ENCODE measurements around the gene CUX1. TPM values are rescaled to one million over a fixed set of nuclear protein-coding genes. Genes with fewer than 3 reads are reported as not detected.

The CUX1 gene
- total RNA-seq, 2 experiments from 2014 or later = 35.6 to 38.0 TPM

DNA sequence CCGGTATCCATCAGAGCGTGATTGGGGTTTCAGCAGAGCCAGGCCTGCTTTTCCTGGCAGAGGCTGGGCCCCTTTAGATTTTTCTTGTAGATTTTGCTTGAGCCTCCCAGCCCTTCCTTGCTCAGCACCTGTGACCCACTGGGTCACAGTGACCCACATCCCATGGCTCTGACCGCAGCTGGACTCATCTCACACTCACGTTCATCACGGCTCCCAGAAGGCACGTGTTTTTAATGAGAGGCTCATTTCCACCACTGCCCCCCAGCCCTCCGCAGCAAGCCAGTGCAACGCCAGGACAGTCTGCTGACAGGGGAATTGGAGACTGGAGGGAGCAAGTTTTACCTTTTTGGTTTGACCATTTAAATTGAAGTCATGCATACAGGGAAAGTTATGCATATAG lies 155.7 kb downstream of the CUX1 start:
- no peak for DNase-seq
- POLR2A ChIA-PET = no interaction called here
- intact Hi-C loops (cut with DNase I, micrococcal nuclease) = no loop called here
- no peak overlapping the region for H3K4me3 ChIP-seq (ENCODE audit: low read length)
- Mint-ChIP-seq H3K4me3 (no peak overlapping the region), H3K36me3 (ENCODE audit: low read depth) (no peaks in the 10 kb centered on the region), H3K9me3 (no peaks in the 10 kb centered on the region), H3K27me3 (no peaks in the 10 kb centered on the region), H3K27ac (no peak overlapping the region), H3K4me1 (ENCODE audit: low read depth) (peaks cover 3% of the 10 kb centered on the region)
- peaks cover 0 to 12% of the 10 kb centered on the region in 2 experiments for H3K9me3 ChIP-seq (ENCODE audit: control insufficient read depth in 1 of 2, insufficient read depth in 1 of 2, low read length in 2 of 2)
- CTCF ChIA-PET = no interaction called here
- no peak overlapping the region for H3K27ac ChIP-seq (ENCODE audit: low read depth in 1 of 2, low read length in 2 of 2)
- no peaks in the 10 kb centered on the region for H3K4me1 ChIP-seq (ENCODE audit: insufficient read depth, low read length)
- TF ChIP-seq, protein P1, sequence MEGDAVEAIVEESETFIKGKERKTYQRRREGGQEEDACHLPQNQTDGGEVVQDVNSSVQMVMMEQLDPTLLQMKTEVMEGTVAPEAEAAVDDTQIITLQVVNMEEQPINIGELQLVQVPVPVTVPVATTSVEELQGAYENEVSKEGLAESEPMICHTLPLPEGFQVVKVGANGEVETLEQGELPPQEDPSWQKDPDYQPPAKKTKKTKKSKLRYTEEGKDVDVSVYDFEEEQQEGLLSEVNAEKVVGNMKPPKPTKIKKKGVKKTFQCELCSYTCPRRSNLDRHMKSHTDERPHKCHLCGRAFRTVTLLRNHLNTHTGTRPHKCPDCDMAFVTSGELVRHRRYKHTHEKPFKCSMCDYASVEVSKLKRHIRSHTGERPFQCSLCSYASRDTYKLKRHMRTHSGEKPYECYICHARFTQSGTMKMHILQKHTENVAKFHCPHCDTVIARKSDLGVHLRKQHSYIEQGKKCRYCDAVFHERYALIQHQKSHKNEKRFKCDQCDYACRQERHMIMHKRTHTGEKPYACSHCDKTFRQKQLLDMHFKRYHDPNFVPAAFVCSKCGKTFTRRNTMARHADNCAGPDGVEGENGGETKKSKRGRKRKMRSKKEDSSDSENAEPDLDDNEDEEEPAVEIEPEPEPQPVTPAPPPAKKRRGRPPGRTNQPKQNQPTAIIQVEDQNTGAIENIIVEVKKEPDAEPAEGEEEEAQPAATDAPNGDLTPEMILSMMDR (IDR thresholded peaks at IDR 0.05) = no peak
- H3K27me3 ChIP-seq (ENCODE audit: control insufficient read depth in 1 of 2, insufficient read depth in 2 of 2, low read length in 2 of 2) = no peaks in the 10 kb centered on the region
- ATAC-seq (ENCODE audit: poor library complexity) = no peak
- no peaks in the 10 kb centered on the region for H3K36me3 ChIP-seq (ENCODE audit: insufficient read depth, low read length)

DNA sequence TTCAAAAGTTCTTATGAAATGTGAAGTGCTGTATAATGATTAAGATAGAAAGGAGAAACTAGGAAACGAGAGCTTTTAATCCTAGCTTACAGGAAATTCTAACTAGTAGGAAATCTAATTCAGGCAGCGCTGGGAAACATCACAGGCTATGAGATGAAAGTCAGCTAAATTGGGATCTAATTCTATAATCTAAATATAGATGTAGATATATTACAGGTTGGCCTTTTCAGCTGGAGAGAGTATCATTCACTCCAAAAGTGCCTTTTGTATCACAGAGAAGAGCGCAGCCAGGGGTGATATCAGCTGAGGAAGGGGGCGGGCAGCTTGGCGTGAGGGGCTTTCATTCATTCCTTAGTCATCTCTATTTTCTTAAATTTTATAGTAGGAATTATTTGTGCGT lies 157.0 kb downstream of the CUX1 start:
- peaks cover 0 to 12% of the 10 kb centered on the region in 2 experiments for H3K9me3 ChIP-seq (ENCODE audit: control insufficient read depth in 1 of 2, insufficient read depth in 1 of 2, low read length in 2 of 2)
- TF ChIP-seq, protein P1 (IDR thresholded peaks at IDR 0.05) = no peak
- POLR2A ChIA-PET = no interaction called here
- H3K27ac ChIP-seq (ENCODE audit: low read depth in 1 of 2, low read length in 2 of 2) = no peak overlapping the region
- Mint-ChIP-seq H3K4me1 (ENCODE audit: low read depth) (peaks cover 3% of the 10 kb centered on the region), H3K27ac (no peak overlapping the region), H3K4me3 (no peak overlapping the region), H3K27me3 (no peaks in the 10 kb centered on the region), H3K9me3 (no peaks in the 10 kb centered on the region), H3K36me3 (ENCODE audit: low read depth) (no peaks in the 10 kb centered on the region)
- no peak overlapping the region for H3K4me3 ChIP-seq (ENCODE audit: low read length)
- H3K4me1 ChIP-seq (ENCODE audit: insufficient read depth, low read length) = no peaks in the 10 kb centered on the region
- no peaks in the 10 kb centered on the region for H3K36me3 ChIP-seq (ENCODE audit: insufficient read depth, low read length)
- CTCF ChIA-PET = no interaction called here
- H3K27me3 ChIP-seq (ENCODE audit: control insufficient read depth in 1 of 2, insufficient read depth in 2 of 2, low read length in 2 of 2) = no peaks in the 10 kb centered on the region
- intact Hi-C loops (cut with DNase I, micrococcal nuclease) = no loop called here
- ATAC-seq (ENCODE audit: poor library complexity) (no peak), DNase-seq (no peak)

DNA sequence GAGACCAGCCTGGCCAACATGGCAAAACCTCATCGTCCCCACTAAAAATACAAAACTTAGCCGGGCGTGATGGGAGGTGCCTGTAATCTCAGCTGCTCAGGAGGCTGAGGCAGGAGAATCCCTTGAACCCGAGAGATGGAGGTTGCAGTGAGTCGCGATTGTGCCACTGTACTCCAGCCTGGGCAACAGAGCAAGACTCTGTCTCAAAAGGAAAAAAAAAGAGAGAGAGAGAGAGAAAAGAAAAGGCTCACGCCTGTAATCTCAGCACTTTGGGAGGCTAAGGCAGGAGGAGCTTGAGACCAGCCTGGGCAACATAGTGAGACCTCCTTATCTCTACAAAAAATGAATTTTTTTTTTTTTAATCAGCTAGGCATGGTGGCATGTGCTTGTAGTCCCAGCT lies 157.6 kb downstream of the CUX1 start:
- H3K27ac Mint-ChIP-seq = no peak overlapping the region
- peaks cover 0 to 11% of the 10 kb centered on the region in 2 experiments for H3K9me3 ChIP-seq (ENCODE audit: control insufficient read depth in 1 of 2, insufficient read depth in 1 of 2, low read length in 2 of 2)
- no peaks in the 10 kb centered on the region for H3K36me3 ChIP-seq (ENCODE audit: insufficient read depth, low read length)
- H3K4me3 ChIP-seq (ENCODE audit: low read length) = no peak overlapping the region
- ChIA-PET POLR2A (no interaction called here), CTCF (no interaction called here)
- no peaks in the 10 kb centered on the region for H3K36me3 Mint-ChIP-seq (ENCODE audit: low read depth)
- H3K9me3 Mint-ChIP-seq = no peaks in the 10 kb centered on the region
- ATAC-seq (ENCODE audit: poor library complexity) (no peak), DNase-seq (no peak)
- intact Hi-C loops (cut with DNase I, micrococcal nuclease) = no loop called here
- no peak overlapping the region for H3K4me3 Mint-ChIP-seq
- TF ChIP-seq, protein P1 (IDR thresholded peaks at IDR 0.05) = no peak
- no peaks in the 10 kb centered on the region for H3K27me3 Mint-ChIP-seq
- no peaks in the 10 kb centered on the region for H3K4me1 ChIP-seq (ENCODE audit: insufficient read depth, low read length)
- no peaks in the 10 kb centered on the region for H3K27me3 ChIP-seq (ENCODE audit: control insufficient read depth in 1 of 2, insufficient read depth in 2 of 2, low read length in 2 of 2)
- peaks cover 1% of the 10 kb centered on the region for H3K4me1 Mint-ChIP-seq (ENCODE audit: low read depth)
- no peak overlapping the region for H3K27ac ChIP-seq (ENCODE audit: low read depth in 1 of 2, low read length in 2 of 2)
